K562 (cell line): ENCODE results near the gene RNF144A. TPM values are rescaled to one million over a fixed set of nuclear protein-coding genes. Genes with fewer than 3 reads are reported as not detected.
A peak's percentile ranks its signal among the peaks of the same experiment; 100 is the strongest.

Experiments
- ATAC-seq: fragments of 200-7000 bp; cut with Tn5 transposase; 3 replicates; pipeline ENCODE4 v1.9.1; 2020; ENCODE audit warnings: moderate library complexity
- BruUV-seq: library from RNA; stranded (reverse); fragments of 400-500 nt; replicated peaks from 2 replicates; lab custom pipeline; 2021; lab: Mats Ljungman, UMichigan
- CTCF ChIA-PET: fragments of 300-600 bp; formaldehyde crosslinking; extraction: SDS; loops from one replicate; lab custom pipeline; 2021; ENCODE audit warnings: low intra/inter-chr PET ratio; lab: Yijun Ruan, JAX
- POLR2A ChIA-PET: fragments of 300-600, 350-650 bp; sonication (Branson Sonifier 250); formaldehyde crosslinking; extraction: SDS; loops from one replicate; lab custom pipeline; 2021; ENCODE audit warnings: antibody characterized with exemption, inconsistent platforms; lab: Yijun Ruan, JAX
- DNase-seq, 4 experiments: peaks; one replicate each; pipeline versions ENCODE4 v3.0.0 to v3.0.0-alpha.2; 2011 to 2018; ENCODE audit warnings: low spot score in 3 of 4, mixed read lengths in 3 of 4; ENCODE audit errors: extremely low read depth in 1 of 4
- FAIRE-seq: peaks from 2 replicates; lab custom pipeline; 2011; peaks lifted over from hg19 to GRCh38; lab: Jason Lieb, UNC
- H2AFZ ChIP-seq: 2 replicates; pipeline ENCODE4 v1.6.0; 2011; ENCODE audit warnings: low read depth, low read length, control low read depth, inconsistent platforms
- H3K27ac ChIP-seq: fragments of 200-600 bp; 3 replicates; pipeline ENCODE4 v1.8.0; 2011; ENCODE audit warnings: low read depth, mild to moderate bottlenecking, control low read depth, inconsistent platforms, low read length, moderate library complexity, mixed read lengths; ENCODE audit errors: extremely low read depth
- H3K27me3 ChIP-seq, 2 experiments: fragments of 300-600 bp in 1 of 2; 2 replicates in 1 of 2; 3 replicates in 1 of 2; pipeline versions ENCODE4 v1.6.0 to v1.8.0; 2011; ENCODE audit warnings: inconsistent platforms in 2 of 2, low read length in 2 of 2, mild to moderate bottlenecking in 1 of 2, mixed read lengths in 1 of 2, moderate library complexity in 1 of 2; ENCODE audit not compliant: control insufficient read depth in 2 of 2, insufficient read depth in 2 of 2
- H3K36me3 ChIP-seq: fragments of 300-600 bp; 3 replicates; pipeline ENCODE4 v1.8.0; 2011; ENCODE audit warnings: mild to moderate bottlenecking, low read length, inconsistent platforms; ENCODE audit not compliant: control insufficient read depth, insufficient read depth
- H3K4me1 ChIP-seq, 2 experiments: fragments of 200-600 bp in 1 of 2; replicated peaks in 1 of 2; 2 replicates in 1 of 2; 3 replicates in 1 of 2; pipeline versions ENCODE4 v1.5.1 to v1.8.0; 2011; ENCODE audit warnings: inconsistent platforms in 2 of 2, low read length in 2 of 2, mild to moderate bottlenecking in 1 of 2, mixed read lengths in 1 of 2, moderate library complexity in 1 of 2; ENCODE audit not compliant: control insufficient read depth in 2 of 2, insufficient read depth in 2 of 2
- H3K4me2 ChIP-seq: 2 replicates; pipeline ENCODE4 v1.6.1; 2011; ENCODE audit warnings: low read length, control low read depth, inconsistent platforms, mixed read lengths; ENCODE audit not compliant: insufficient read depth
- H3K4me3 ChIP-seq: fragments of 200-600 bp; sonication (generic), shearing (Covaris generic); 2 replicates; pipeline ENCODE4 v1.5.1; 2016; ENCODE audit warnings: control low read depth, inconsistent platforms
- H3K79me2 ChIP-seq: fragments of 200-600 bp; 3 replicates; pipeline ENCODE4 v1.8.0; 2011; ENCODE audit warnings: low read length, inconsistent platforms; ENCODE audit not compliant: control insufficient read depth, insufficient read depth
- H3K9ac ChIP-seq, 2 experiments: 2 replicates each; pipeline versions ENCODE4 v1.6.0 to v1.6.1; 2011; ENCODE audit warnings: low read depth in 2 of 2, low read length in 2 of 2, control low read depth in 1 of 2, inconsistent platforms in 1 of 2, mild to moderate bottlenecking in 1 of 2, mixed read lengths in 1 of 2; ENCODE audit not compliant: insufficient read depth in 1 of 2
- H3K9me1 ChIP-seq: one replicate; pipeline ENCODE4 v1.6.0; 2011; ENCODE audit warnings: inconsistent platforms, mild to moderate bottlenecking, low read length, moderate library complexity; ENCODE audit not compliant: control insufficient read depth, insufficient read depth
- H3K9me3 ChIP-seq: replicated peaks from 2 replicates; pipeline ENCODE4 v1.5.1; 2011; ENCODE audit warnings: low read depth, low read length, inconsistent platforms; ENCODE audit not compliant: control insufficient read depth, insufficient read depth
- H4K20me1 ChIP-seq: replicated peaks from 2 replicates; pipeline ENCODE4 v1.6.1; 2011; ENCODE audit warnings: low read length, inconsistent platforms, mixed read lengths; ENCODE audit not compliant: control insufficient read depth, insufficient read depth
- CEBPB ChIP-seq: fragments of 450-650 bp; IDR thresholded peaks from 2 replicates; pipeline ENCODE4 v1.6.1; 2016; ENCODE audit warnings: missing genetic modification characterization, missing compliant biosample characterization
- CEBPG ChIP-seq, 3 experiments: fragments of 200-800 bp in 1 of 3; sonication (Bioruptor generic) in 1 of 3; sonication (generic) in 1 of 3; formaldehyde crosslinking in 1 of 3; IDR thresholded peaks in 2 of 3; conservative IDR thresholded peaks in 1 of 3; 2 replicates each; pipeline versions ENCODE4 v1.6.1 to v1.8.0; 2016 to 2022; ENCODE audit warnings: missing compliant biosample characterization in 2 of 3, missing genetic modification characterization in 2 of 3, mild to moderate bottlenecking in 1 of 3, missing genetic modification reagents in 1 of 3
- SMAD3 ChIP-seq: fragments of 450-650 bp; formaldehyde crosslinking; conservative IDR thresholded peaks from 2 replicates; pipeline ENCODE4 v1.4.0; 2020; ENCODE audit warnings: mild to moderate bottlenecking
- WGBS: fragments of 100-300 bp; shearing (Covaris generic); methylation state at CpG from one replicate; pipeline ENCODE4 v1.1.6; 2016; ENCODE audit warnings: low coverage, mixed read lengths; ENCODE audit not compliant: insufficient coverage; ENCODE audit errors: missing lambda C conversion rate; 5-methylcytosine and 5-hydroxymethylcytosine counted together
- in situ Hi-C: fragments of 300-500 bp; cut with MboI; formaldehyde crosslinking; loops from 4 replicates; pipeline ENCODE4 v1.15.0; 2018; ENCODE audit warnings: inconsistent platforms, mixed read lengths
- intact Hi-C: fragments of 100-400 bp; cut with micrococcal nuclease; formaldehyde crosslinking; loops from 2 replicates; pipeline ENCODE4 v1.14.2; 2022
- polyA plus RNA-seq, 8 experiments: library from polyadenylated mRNA; depleted of rRNA in 4 of 8; stranded (reverse) in 5 of 8; unstranded in 3 of 8; fragments of >200 nt; fragmentation: Nextera tagmentation in 2 of 8; fragmentation: Illumina TruSeq in 1 of 8; extraction: Ambion mirVana in 2 of 8; extraction: Trizol in 1 of 8; gene quantifications; 2 replicates each; pipeline versions ENCODE4 v1.2.1 to v1.2.3, GENCODE V29; 2011 to 2014; ENCODE audit warnings: inconsistent platforms in 1 of 8, missing spikeins in 1 of 8
- total RNA-seq, 7 experiments: library from RNA; depleted of rRNA in 6 of 7; stranded (reverse); fragments of >200 nt in 6 of 7; fragmentation: Illumina TruSeq in 2 of 7; extraction: Trizol in 2 of 7; gene quantifications; 2 replicates each; pipeline versions ENCODE4 v1.2.1 to v1.2.3, GENCODE V29; 2011 to 2021; ENCODE audit warnings: low replicate concordance in 1 of 7

Gene RNF144A
- total and polyA plus RNA-seq, 9 of the 15 experiments (the other 6 are each of a cell fraction or from before 2014, with no cell fraction given): 0.96 to 11.3 (median 6.2) TPM

- ChIA-PET CTCF (no interaction called here), POLR2A (interaction anchor here (1.0 to 1.4 kb wide), 2 partner anchors 10 to 14 kb away, joined by 3 read pairs; no protein-coding TSS in a partner anchor)
- H3K4me1 ChIP-seq: peaks cover 0 to 4% of the 10 kb centered on the region in 2 experiments; a peak in 2 of 5 replicates
- no peak overlapping the region for H3K4me2 ChIP-seq
- H3K9me3 ChIP-seq: no peaks in the 10 kb centered on the region
- DNase-seq (no peak), FAIRE-seq (no peak), ATAC-seq (no peak)
- in situ Hi-C loops: no loop called here
- no TSS peak for BruUV-seq
- H2AFZ ChIP-seq: no peak overlapping the region
- WGBS: 74% methylated on average over 6 of the region's 6 CpGs
- no peak overlapping the region for H3K9ac ChIP-seq
- H3K36me3 ChIP-seq: no peaks in the 10 kb centered on the region
- peaks cover 3% of the 10 kb centered on the region for H3K9me1 ChIP-seq
- peaks cover 5% of the 10 kb centered on the region; the same call in 1 of the 2 replicates for H4K20me1 ChIP-seq
- no peak overlapping the region for H3K4me3 ChIP-seq
- no peak overlapping the region for H3K27ac ChIP-seq
- peak; percentile 72 for TF ChIP-seq CEBPB (tag)
- TF ChIP-seq CEBPG (CRISPR knock-in tag; IDR thresholded peaks at IDR 0.05): no peak
- TF ChIP-seq CEBPG (tag; conservative IDR thresholded peaks at IDR 0.05 in 1 of 2, IDR thresholded peaks at IDR 0.05 in 1 of 2): peak; percentile 32 to 77; a peak in 2 of 4 replicates
- TF ChIP-seq SMAD3 (CRISPR knock-in tag): no peak
- no peaks in the 10 kb centered on the region for H3K79me2 ChIP-seq
- no peaks in the 10 kb centered on the region for H3K27me3 ChIP-seq
- intact Hi-C loops: no loop called here
Measured at GRCh38 chr2:6929196-6929819, 12.1 kb downstream of the RNF144A start.
